K562 (cell line): ENCODE data around the gene ACER2. TPM values are rescaled to one million over a fixed set of nuclear protein-coding genes. Genes with fewer than 3 reads are reported as not detected.

ENCODE experiments used
- ATAC-seq: fragments of 200-7000 bp; cut with Tn5 transposase; 3 replicates; pipeline ENCODE4 v1.9.1; 2020; ENCODE audit warnings: moderate library complexity
- BruUV-seq: library from RNA; stranded (reverse); fragments of 400-500 nt; replicated peaks from 2 replicates; lab custom pipeline; 2021; lab: Mats Ljungman, UMichigan
- CTCF ChIA-PET: fragments of 300-600 bp; formaldehyde crosslinking; extraction: SDS; loops from one replicate; lab custom pipeline; 2021; ENCODE audit warnings: low intra/inter-chr PET ratio; lab: Yijun Ruan, JAX
- POLR2A ChIA-PET: fragments of 300-600, 350-650 bp; sonication (Branson Sonifier 250); formaldehyde crosslinking; extraction: SDS; loops from one replicate; lab custom pipeline; 2021; ENCODE audit warnings: antibody characterized with exemption, inconsistent platforms; lab: Yijun Ruan, JAX
- DNase-seq, 4 experiments: peaks; one replicate each; pipeline versions ENCODE4 v3.0.0 to v3.0.0-alpha.2; 2011 to 2018; ENCODE audit warnings: low spot score in 3 of 4, mixed read lengths in 3 of 4; ENCODE audit errors: extremely low read depth in 1 of 4
- FAIRE-seq: peaks from 2 replicates; lab custom pipeline; 2011; peaks lifted over from hg19 to GRCh38; lab: Jason Lieb, UNC
- H2AFZ ChIP-seq: 2 replicates; pipeline ENCODE4 v1.6.0; 2011; ENCODE audit warnings: low read depth, low read length, control low read depth, inconsistent platforms
- H3K27ac ChIP-seq: fragments of 200-600 bp; 3 replicates; pipeline ENCODE4 v1.8.0; 2011; ENCODE audit warnings: low read depth, mild to moderate bottlenecking, control low read depth, inconsistent platforms, low read length, moderate library complexity, mixed read lengths; ENCODE audit errors: extremely low read depth
- H3K27me3 ChIP-seq, 2 experiments: fragments of 300-600 bp in 1 of 2; 2 replicates in 1 of 2; 3 replicates in 1 of 2; pipeline versions ENCODE4 v1.6.0 to v1.8.0; 2011; ENCODE audit warnings: inconsistent platforms in 2 of 2, low read length in 2 of 2, mild to moderate bottlenecking in 1 of 2, mixed read lengths in 1 of 2, moderate library complexity in 1 of 2; ENCODE audit not compliant: control insufficient read depth in 2 of 2, insufficient read depth in 2 of 2
- H3K36me3 ChIP-seq: fragments of 300-600 bp; 3 replicates; pipeline ENCODE4 v1.8.0; 2011; ENCODE audit warnings: mild to moderate bottlenecking, low read length, inconsistent platforms; ENCODE audit not compliant: control insufficient read depth, insufficient read depth
- H3K4me1 ChIP-seq, 2 experiments: fragments of 200-600 bp in 1 of 2; replicated peaks in 1 of 2; 2 replicates in 1 of 2; 3 replicates in 1 of 2; pipeline versions ENCODE4 v1.5.1 to v1.8.0; 2011; ENCODE audit warnings: inconsistent platforms in 2 of 2, low read length in 2 of 2, mild to moderate bottlenecking in 1 of 2, mixed read lengths in 1 of 2, moderate library complexity in 1 of 2; ENCODE audit not compliant: control insufficient read depth in 2 of 2, insufficient read depth in 2 of 2
- H3K4me2 ChIP-seq: 2 replicates; pipeline ENCODE4 v1.6.1; 2011; ENCODE audit warnings: low read length, control low read depth, inconsistent platforms, mixed read lengths; ENCODE audit not compliant: insufficient read depth
- H3K4me3 ChIP-seq: fragments of 200-600 bp; sonication (generic), shearing (Covaris generic); 2 replicates; pipeline ENCODE4 v1.5.1; 2016; ENCODE audit warnings: control low read depth, inconsistent platforms
- H3K79me2 ChIP-seq: fragments of 200-600 bp; 3 replicates; pipeline ENCODE4 v1.8.0; 2011; ENCODE audit warnings: low read length, inconsistent platforms; ENCODE audit not compliant: control insufficient read depth, insufficient read depth
- H3K9ac ChIP-seq, 2 experiments: 2 replicates each; pipeline versions ENCODE4 v1.6.0 to v1.6.1; 2011; ENCODE audit warnings: low read depth in 2 of 2, low read length in 2 of 2, control low read depth in 1 of 2, inconsistent platforms in 1 of 2, mild to moderate bottlenecking in 1 of 2, mixed read lengths in 1 of 2; ENCODE audit not compliant: insufficient read depth in 1 of 2
- H3K9me1 ChIP-seq: one replicate; pipeline ENCODE4 v1.6.0; 2011; ENCODE audit warnings: inconsistent platforms, mild to moderate bottlenecking, low read length, moderate library complexity; ENCODE audit not compliant: control insufficient read depth, insufficient read depth
- H3K9me3 ChIP-seq: replicated peaks from 2 replicates; pipeline ENCODE4 v1.5.1; 2011; ENCODE audit warnings: low read depth, low read length, inconsistent platforms; ENCODE audit not compliant: control insufficient read depth, insufficient read depth
- H4K20me1 ChIP-seq: replicated peaks from 2 replicates; pipeline ENCODE4 v1.6.1; 2011; ENCODE audit warnings: low read length, inconsistent platforms, mixed read lengths; ENCODE audit not compliant: control insufficient read depth, insufficient read depth
- HOXB6 ChIP-seq: fragments of 250-450 bp; sonication (Bioruptor Pico); IDR thresholded peaks from 2 replicates; pipeline ENCODE4 v1.5.1; 2022; ENCODE audit warnings: mild to moderate bottlenecking, borderline replicate concordance
- KDM5B ChIP-seq: fragments of 200-600 bp; sonication (generic); IDR thresholded peaks from 2 replicates; pipeline ENCODE4 v1.6.1; 2012; ENCODE audit warnings: low read depth, mild to moderate bottlenecking, moderate library complexity, low read length, control low read depth, inconsistent platforms; ENCODE audit not compliant: insufficient replicate concordance
- RBM25 ChIP-seq: fragments of 200-400 bp; formaldehyde crosslinking; IDR thresholded peaks from 2 replicates; pipeline ENCODE4 v1.6.1; 2018; ENCODE audit warnings: low read length, low read depth, moderate library complexity; ENCODE audit not compliant: severe bottlenecking
- ZNF217 ChIP-seq: sonication (generic); formaldehyde crosslinking; IDR thresholded peaks from 2 replicates; pipeline ENCODE4 v1.8.0; 2022; ENCODE audit warnings: mild to moderate bottlenecking, missing genetic modification reagents
- WGBS: fragments of 100-300 bp; shearing (Covaris generic); methylation state at CpG from one replicate; pipeline ENCODE4 v1.1.6; 2016; ENCODE audit warnings: low coverage, mixed read lengths; ENCODE audit not compliant: insufficient coverage; ENCODE audit errors: missing lambda C conversion rate; 5-methylcytosine and 5-hydroxymethylcytosine counted together
- in situ Hi-C: fragments of 300-500 bp; cut with MboI; formaldehyde crosslinking; loops from 4 replicates; pipeline ENCODE4 v1.15.0; 2018; ENCODE audit warnings: inconsistent platforms, mixed read lengths
- intact Hi-C: fragments of 100-400 bp; cut with micrococcal nuclease; formaldehyde crosslinking; loops from 2 replicates; pipeline ENCODE4 v1.14.2; 2022
- polyA plus RNA-seq, 8 experiments: library from polyadenylated mRNA; depleted of rRNA in 4 of 8; stranded (reverse) in 5 of 8; unstranded in 3 of 8; fragments of >200 nt; fragmentation: Nextera tagmentation in 2 of 8; fragmentation: Illumina TruSeq in 1 of 8; extraction: Ambion mirVana in 2 of 8; extraction: Trizol in 1 of 8; gene quantifications; 2 replicates each; pipeline versions ENCODE4 v1.2.1 to v1.2.3, GENCODE V29; 2011 to 2014; ENCODE audit warnings: inconsistent platforms in 1 of 8, missing spikeins in 1 of 8
- total RNA-seq, 7 experiments: library from RNA; depleted of rRNA in 6 of 7; stranded (reverse); fragments of >200 nt in 6 of 7; fragmentation: Illumina TruSeq in 2 of 7; extraction: Trizol in 2 of 7; gene quantifications; 2 replicates each; pipeline versions ENCODE4 v1.2.1 to v1.2.3, GENCODE V29; 2011 to 2021; ENCODE audit warnings: low replicate concordance in 1 of 7
- TF ChIP-seq, protein P1 (sequence below): fragments of 450-650 bp; IDR thresholded peaks from 2 replicates; pipeline ENCODE4 v1.6.1; 2017; ENCODE audit warnings: mild to moderate bottlenecking, moderate library complexity
- TF ChIP-seq, protein P2 (sequence below): fragments of 450-650 bp; IDR thresholded peaks from 2 replicates; pipeline ENCODE4 v1.6.1; 2016; ENCODE audit warnings: borderline replicate concordance
- TF ChIP-seq, protein P3 (sequence below): fragments of 450-650 bp; formaldehyde crosslinking; IDR thresholded peaks from 2 replicates; pipeline ENCODE4 v1.4.0; 2022; ENCODE audit warnings: missing genetic modification characterization

ACER2 gene
- total and polyA plus RNA-seq, 9 of the 15 experiments (the other 6 are each of a cell fraction or from before 2014, with no cell fraction given), result 0.17 to 4.6 (median 3.0) TPM

DNA sequence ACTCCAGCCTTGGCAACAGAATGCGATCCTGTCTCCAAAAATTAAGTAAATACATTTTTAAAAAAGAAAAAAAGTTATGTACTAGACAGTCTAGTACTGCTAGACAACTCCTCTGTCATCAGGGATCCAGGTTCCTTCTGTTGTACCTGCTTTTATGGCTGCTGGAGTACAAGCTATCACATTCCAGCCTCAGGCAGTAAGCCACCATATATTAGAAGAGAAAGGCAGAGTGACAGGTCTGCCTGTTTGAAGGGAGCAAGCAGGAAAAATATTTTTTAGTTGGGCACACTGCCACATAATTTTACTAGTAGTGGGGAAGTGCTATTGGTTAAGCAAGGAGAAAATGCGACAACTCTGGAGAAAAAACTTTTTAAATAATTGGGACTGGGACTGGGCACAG lies 39.7 kb upstream of the ACER2 start:
- Histone ChIP-seq H3K27me3 (no peaks in the 10 kb centered on the region), H3K9ac (no peak overlapping the region), H3K4me3 (no peak overlapping the region), H2AFZ (no peak overlapping the region), H3K9me1 (no peaks in the 10 kb centered on the region), H4K20me1 (no peaks in the 10 kb centered on the region), H3K4me2 (no peak overlapping the region), H3K79me2 (no peaks in the 10 kb centered on the region), H3K27ac (no peak overlapping the region), H3K4me1 (no peaks in the 10 kb centered on the region), H3K36me3 (peaks cover 32% of the 10 kb centered on the region), H3K9me3 (no peaks in the 10 kb centered on the region)
- CTCF ChIA-PET, result no interaction called here
- TF ChIP-seq, protein P1, sequence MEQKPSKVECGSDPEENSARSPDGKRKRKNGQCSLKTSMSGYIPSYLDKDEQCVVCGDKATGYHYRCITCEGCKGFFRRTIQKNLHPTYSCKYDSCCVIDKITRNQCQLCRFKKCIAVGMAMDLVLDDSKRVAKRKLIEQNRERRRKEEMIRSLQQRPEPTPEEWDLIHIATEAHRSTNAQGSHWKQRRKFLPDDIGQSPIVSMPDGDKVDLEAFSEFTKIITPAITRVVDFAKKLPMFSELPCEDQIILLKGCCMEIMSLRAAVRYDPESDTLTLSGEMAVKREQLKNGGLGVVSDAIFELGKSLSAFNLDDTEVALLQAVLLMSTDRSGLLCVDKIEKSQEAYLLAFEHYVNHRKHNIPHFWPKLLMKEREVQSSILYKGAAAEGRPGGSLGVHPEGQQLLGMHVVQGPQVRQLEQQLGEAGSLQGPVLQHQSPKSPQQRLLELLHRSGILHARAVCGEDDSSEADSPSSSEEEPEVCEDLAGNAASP, result no peak
- no peak for TF ChIP-seq HOXB6 (CRISPR knock-in tag)
- TF ChIP-seq, protein P2, sequence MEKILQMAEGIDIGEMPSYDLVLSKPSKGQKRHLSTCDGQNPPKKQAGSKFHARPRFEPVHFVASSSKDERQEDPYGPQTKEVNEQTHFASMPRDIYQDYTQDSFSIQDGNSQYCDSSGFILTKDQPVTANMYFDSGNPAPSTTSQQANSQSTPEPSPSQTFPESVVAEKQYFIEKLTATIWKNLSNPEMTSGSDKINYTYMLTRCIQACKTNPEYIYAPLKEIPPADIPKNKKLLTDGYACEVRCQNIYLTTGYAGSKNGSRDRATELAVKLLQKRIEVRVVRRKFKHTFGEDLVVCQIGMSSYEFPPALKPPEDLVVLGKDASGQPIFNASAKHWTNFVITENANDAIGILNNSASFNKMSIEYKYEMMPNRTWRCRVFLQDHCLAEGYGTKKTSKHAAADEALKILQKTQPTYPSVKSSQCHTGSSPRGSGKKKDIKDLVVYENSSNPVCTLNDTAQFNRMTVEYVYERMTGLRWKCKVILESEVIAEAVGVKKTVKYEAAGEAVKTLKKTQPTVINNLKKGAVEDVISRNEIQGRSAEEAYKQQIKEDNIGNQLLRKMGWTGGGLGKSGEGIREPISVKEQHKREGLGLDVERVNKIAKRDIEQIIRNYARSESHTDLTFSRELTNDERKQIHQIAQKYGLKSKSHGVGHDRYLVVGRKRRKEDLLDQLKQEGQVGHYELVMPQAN, result no peak
- TF ChIP-seq, protein P3, sequence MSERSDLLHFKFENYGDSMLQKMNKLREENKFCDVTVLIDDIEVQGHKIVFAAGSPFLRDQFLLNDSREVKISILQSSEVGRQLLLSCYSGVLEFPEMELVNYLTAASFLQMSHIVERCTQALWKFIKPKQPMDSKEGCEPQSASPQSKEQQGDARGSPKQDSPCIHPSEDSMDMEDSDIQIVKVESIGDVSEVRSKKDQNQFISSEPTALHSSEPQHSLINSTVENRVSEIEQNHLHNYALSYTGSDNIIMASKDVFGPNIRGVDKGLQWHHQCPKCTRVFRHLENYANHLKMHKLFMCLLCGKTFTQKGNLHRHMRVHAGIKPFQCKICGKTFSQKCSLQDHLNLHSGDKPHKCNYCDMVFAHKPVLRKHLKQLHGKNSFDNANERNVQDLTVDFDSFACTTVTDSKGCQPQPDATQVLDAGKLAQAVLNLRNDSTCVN (CRISPR knock-in tag), result no peak
- TF ChIP-seq KDM5B, result no peak
- no peak for TF ChIP-seq ZNF217
- TF ChIP-seq RBM25, result no peak
- POLR2A ChIA-PET, result interaction anchor here (0.6 to 1.2 kb wide), 3 partner anchors 11 to 139 kb away, joined by 3 to 4 read pairs (median 3); partner anchors contain the start of genes DENND4C and RPS6
- DNase-seq (no peak), ATAC-seq (no peak), FAIRE-seq (no peak)
- in situ Hi-C loops, result no loop called here
- intact Hi-C loops, result no loop called here
- WGBS, result 100% methylated on average over 1 of the region's 2 CpGs
- no TSS peak for BruUV-seq
